Transverse colon (tissue), 4 donors: ENCODE measurements around the gene ATG7.

ENCODE experiments used
- POLR2AphosphoS5 ChIP-seq, 3 donors: sonication (generic); formaldehyde crosslinking; IDR thresholded peaks; one replicate each; pipeline ENCODE4 v1.6.1; 2016; ENCODE audit warnings: antibody characterized with exemption in 3 of 3
- TF ChIP-seq, protein P1 (sequence below), 5 experiments: fragments of 200-600 bp in 3 of 5; fragments of 450-650 bp in 2 of 5; sonication (generic) in 3 of 5; IDR thresholded peaks; 1 replicate in 2 of 5; 2 replicates in 3 of 5; pipeline ENCODE4 v1.5.1; 2016 to 2017; ENCODE audit warnings: antibody characterized with exemption in 5 of 5, inconsistent platforms in 3 of 5, mild to moderate bottlenecking in 2 of 5, moderate library complexity in 1 of 5

DNA sequence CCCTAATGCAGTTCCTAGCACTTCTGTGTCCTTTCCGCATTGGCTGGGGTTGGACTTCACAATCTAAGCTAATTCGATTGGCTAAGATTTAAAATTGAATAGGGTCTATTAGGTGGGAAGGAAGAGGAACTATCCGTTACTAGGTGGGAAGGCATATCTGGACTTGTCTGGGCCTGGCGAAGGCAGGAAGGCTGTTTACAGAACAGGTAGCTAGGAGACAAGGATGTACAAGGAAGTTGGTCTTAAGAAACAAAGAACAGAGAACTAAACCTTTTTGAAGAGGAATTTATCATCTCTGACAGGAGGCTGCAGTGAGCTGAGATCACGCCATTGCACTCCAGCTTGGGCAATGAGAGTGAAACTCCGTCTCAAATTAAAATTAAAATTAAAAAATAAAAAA lies 17.3 kb upstream of the ATG7 start:
- TF ChIP-seq, protein P1, sequence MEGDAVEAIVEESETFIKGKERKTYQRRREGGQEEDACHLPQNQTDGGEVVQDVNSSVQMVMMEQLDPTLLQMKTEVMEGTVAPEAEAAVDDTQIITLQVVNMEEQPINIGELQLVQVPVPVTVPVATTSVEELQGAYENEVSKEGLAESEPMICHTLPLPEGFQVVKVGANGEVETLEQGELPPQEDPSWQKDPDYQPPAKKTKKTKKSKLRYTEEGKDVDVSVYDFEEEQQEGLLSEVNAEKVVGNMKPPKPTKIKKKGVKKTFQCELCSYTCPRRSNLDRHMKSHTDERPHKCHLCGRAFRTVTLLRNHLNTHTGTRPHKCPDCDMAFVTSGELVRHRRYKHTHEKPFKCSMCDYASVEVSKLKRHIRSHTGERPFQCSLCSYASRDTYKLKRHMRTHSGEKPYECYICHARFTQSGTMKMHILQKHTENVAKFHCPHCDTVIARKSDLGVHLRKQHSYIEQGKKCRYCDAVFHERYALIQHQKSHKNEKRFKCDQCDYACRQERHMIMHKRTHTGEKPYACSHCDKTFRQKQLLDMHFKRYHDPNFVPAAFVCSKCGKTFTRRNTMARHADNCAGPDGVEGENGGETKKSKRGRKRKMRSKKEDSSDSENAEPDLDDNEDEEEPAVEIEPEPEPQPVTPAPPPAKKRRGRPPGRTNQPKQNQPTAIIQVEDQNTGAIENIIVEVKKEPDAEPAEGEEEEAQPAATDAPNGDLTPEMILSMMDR (IDR thresholded peaks at IDR 0.05), result no peak
- no peak for TF ChIP-seq POLR2AphosphoS5 (IDR thresholded peaks at IDR 0.05)
